ENCODE data around the gene STRIT1.
"Not testable (repeated sequence)": the region's sequence is repeated elsewhere in the genome, so short reads cannot be mapped to it uniquely, and the experiment has no call there.

STRIT1 gene

GRCh38 chr3:155302481-155302880, 9.0 kb upstream of the STRIT1 start:
- no peak overlapping the region for H3K27ac Mint-ChIP-seq
- no peaks in the 10 kb centered on the region for H3K4me1 Mint-ChIP-seq (ENCODE audit: low read depth)
- no peaks in the 10 kb centered on the region for H3K27me3 Mint-ChIP-seq
- H3K36me3 Mint-ChIP-seq (ENCODE audit: low read depth): no peaks in the 10 kb centered on the region
- DNase-seq: no peak
- peaks cover 9% of the 10 kb centered on the region for H3K9me3 Mint-ChIP-seq
- H3K4me3 Mint-ChIP-seq: no peak overlapping the region

DNA sequence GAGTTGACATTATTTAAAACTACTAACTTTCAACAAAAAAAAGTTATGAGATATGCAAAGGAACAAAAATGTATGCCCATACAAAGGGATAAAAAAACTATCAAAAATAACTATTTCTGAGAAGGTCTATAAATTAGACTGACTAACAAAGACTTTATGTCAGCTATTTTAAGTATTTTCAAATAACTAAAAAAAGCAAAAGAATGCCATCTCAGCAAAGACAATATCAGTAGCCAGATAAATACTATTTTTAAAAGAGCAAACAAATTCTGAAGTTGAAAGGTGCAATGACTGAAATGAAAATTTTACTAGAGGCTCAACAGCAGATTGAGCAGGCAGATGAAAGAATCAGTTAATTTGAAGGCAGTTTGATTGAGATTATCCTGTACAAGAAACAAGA, 3.6 kb upstream of the STRIT1 start:
- DNase-seq: no peak
- Mint-ChIP-seq H3K4me1 (ENCODE audit: low read depth) (no peaks in the 10 kb centered on the region), H3K27ac (no peak overlapping the region), H3K4me3 (no peak overlapping the region), H3K27me3 (no peaks in the 10 kb centered on the region), H3K36me3 (ENCODE audit: low read depth) (no peaks in the 10 kb centered on the region), H3K9me3 (peaks cover 23% of the 10 kb centered on the region)

- Mint-ChIP-seq H3K4me3 (no peak overlapping the region), H3K36me3 (ENCODE audit: low read depth) (no peaks in the 10 kb centered on the region), H3K4me1 (ENCODE audit: low read depth) (no peaks in the 10 kb centered on the region), H3K27ac (no peak overlapping the region), H3K9me3 (peaks cover 23% of the 10 kb centered on the region), H3K27me3 (no peaks in the 10 kb centered on the region)
- no peak for DNase-seq
Observed at GRCh38 chr3:155296413-155296812, 2.9 kb upstream of the STRIT1 start.

- H3K27me3 Mint-ChIP-seq: no peaks in the 10 kb centered on the region
- H3K4me1 Mint-ChIP-seq (ENCODE audit: low read depth): no peaks in the 10 kb centered on the region
- no peak for DNase-seq
- no peak overlapping the region for H3K4me3 Mint-ChIP-seq
- H3K27ac Mint-ChIP-seq: no peak overlapping the region
- H3K36me3 Mint-ChIP-seq (ENCODE audit: low read depth): no peaks in the 10 kb centered on the region
- H3K9me3 Mint-ChIP-seq: peaks cover 16% of the 10 kb centered on the region
Observed at GRCh38 chr3:155292693-155293092, 790 bp downstream of the STRIT1 start.

DNA sequence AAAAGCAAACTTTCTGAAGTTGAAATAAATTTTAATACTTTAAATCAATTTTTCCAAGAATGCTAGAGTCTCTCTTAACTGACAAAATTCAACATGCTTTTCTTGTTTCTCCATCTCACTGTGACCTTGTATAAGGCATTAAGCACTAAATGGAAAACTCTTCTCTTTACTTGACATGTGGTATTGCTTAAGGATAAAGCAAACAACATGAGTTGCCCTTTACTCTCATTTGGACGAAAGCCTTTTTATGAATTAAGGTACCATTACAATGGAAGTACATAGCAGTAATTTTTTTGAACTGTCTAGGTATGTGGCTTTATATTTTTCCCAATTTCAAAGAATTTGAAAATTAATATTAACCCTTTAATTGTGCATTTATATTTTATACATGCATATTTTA, 1.4 kb downstream of the STRIT1 start:
- no peaks in the 10 kb centered on the region for H3K4me1 Mint-ChIP-seq (ENCODE audit: low read depth)
- H3K27me3 Mint-ChIP-seq: no peaks in the 10 kb centered on the region
- H3K27ac Mint-ChIP-seq: no peak overlapping the region
- H3K36me3 Mint-ChIP-seq (ENCODE audit: low read depth): no peaks in the 10 kb centered on the region
- H3K9me3 Mint-ChIP-seq: peaks cover 11% of the 10 kb centered on the region
- H3K4me3 Mint-ChIP-seq: no peak overlapping the region
- no peak for DNase-seq

GRCh38 chr3:155286736-155287135, 6.7 kb downstream of the STRIT1 start:
- Mint-ChIP-seq H3K27me3 (no peaks in the 10 kb centered on the region), H3K4me1 (ENCODE audit: low read depth) (no peaks in the 10 kb centered on the region), H3K4me3 (no peak overlapping the region), H3K9me3 (no peaks in the 10 kb centered on the region), H3K27ac (no peak overlapping the region), H3K36me3 (ENCODE audit: low read depth) (no peaks in the 10 kb centered on the region)
- no peak for DNase-seq

- no peaks in the 10 kb centered on the region for H3K27me3 Mint-ChIP-seq
- no peaks in the 10 kb centered on the region for H3K9me3 Mint-ChIP-seq
- no peaks in the 10 kb centered on the region for H3K36me3 Mint-ChIP-seq (ENCODE audit: low read depth)
- no peaks in the 10 kb centered on the region for H3K4me1 Mint-ChIP-seq (ENCODE audit: low read depth)
- H3K4me3 Mint-ChIP-seq: no peak overlapping the region
- no peak overlapping the region for H3K27ac Mint-ChIP-seq
- no peak for DNase-seq
Observed at GRCh38 chr3:155285936-155286335, 7.5 kb downstream of the STRIT1 start.

- H3K36me3 Mint-ChIP-seq (ENCODE audit: low read depth): no peaks in the 10 kb centered on the region
Observed at GRCh38 chr3:155283092-155284056, 10.1 kb downstream of the STRIT1 start.

DNA sequence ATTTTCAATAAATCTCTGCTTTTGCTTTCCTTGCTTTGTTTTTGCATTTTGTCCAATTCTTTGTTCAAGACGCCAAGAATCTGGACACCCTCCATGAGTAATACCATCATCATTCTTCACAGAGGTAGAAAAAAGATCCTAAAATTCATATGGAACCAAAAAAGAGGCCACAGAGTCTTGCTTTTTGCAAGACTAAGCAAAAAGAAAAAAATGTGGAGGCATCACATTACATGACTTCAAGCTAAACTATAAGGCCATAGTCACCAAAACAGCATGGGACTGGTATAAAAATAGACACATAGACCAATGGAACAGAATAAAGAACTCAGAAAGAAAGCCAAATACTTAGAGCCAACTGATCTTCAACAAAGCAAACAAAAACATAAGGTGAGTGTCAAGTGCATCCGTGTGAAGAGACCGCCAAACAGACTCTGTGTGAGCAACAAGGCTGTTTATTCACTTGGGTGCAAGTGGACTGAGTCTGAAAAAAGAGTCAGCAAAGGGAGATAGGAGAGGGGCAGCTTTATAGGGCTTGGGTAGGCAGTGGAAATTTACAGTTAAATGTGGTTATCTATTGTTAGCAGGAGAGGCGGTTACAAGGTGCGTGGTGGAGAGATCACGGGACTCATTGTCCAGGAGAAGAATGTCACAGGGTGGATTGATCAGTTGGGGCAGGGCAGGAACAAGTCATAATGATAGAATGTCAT, 10.9 kb downstream of the STRIT1 start:
- DNase-seq: no peak
- no peaks in the 10 kb centered on the region for H3K9me3 Mint-ChIP-seq
- no peak overlapping the region for H3K27ac Mint-ChIP-seq
- no peak overlapping the region for H3K4me3 Mint-ChIP-seq
- no peaks in the 10 kb centered on the region for H3K36me3 Mint-ChIP-seq (ENCODE audit: low read depth)
- no peaks in the 10 kb centered on the region for H3K27me3 Mint-ChIP-seq
- no peaks in the 10 kb centered on the region for H3K4me1 Mint-ChIP-seq (ENCODE audit: low read depth)

More at GRCh38 chr3:155283092-155284056, 10.1 kb downstream of the STRIT1 start:
- no peaks in the 10 kb centered on the region for H3K27me3 Mint-ChIP-seq
- no peak overlapping the region for H3K4me3 Mint-ChIP-seq
- H3K4me1 Mint-ChIP-seq (ENCODE audit: low read depth): no peaks in the 10 kb centered on the region
- DNase-seq: no peak
- no peaks in the 10 kb centered on the region for H3K9me3 Mint-ChIP-seq
- no peak overlapping the region for H3K27ac Mint-ChIP-seq

DNA sequence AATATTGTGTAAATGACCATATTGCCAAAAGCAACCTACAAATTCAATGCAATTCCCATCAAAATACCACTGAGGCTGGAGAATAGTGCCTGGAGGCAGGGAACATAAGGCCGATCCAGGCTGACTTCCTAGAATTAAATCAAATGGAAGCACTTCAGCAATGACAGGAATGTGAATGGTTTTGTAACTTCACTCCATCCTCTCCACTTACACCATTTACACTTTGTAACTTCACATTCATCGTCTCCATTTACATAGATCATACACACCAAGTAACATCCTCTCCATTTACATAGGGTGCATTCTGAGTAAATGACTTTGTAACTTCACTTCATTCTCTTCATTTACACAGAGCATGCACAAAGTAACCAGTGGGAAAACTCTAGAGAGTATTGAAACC, 11.6 kb downstream of the STRIT1 start:
- Mint-ChIP-seq H3K4me1 (ENCODE audit: low read depth) (no peaks in the 10 kb centered on the region), H3K36me3 (ENCODE audit: low read depth) (no peaks in the 10 kb centered on the region), H3K9me3 (no peaks in the 10 kb centered on the region), H3K4me3 (no peak overlapping the region), H3K27me3 (no peaks in the 10 kb centered on the region), H3K27ac (no peak overlapping the region)
- no peak for DNase-seq

- not testable (repeated sequence) for H3K9me3 Mint-ChIP-seq; H3K4me1 Mint-ChIP-seq (ENCODE audit: low read depth); H3K27me3 Mint-ChIP-seq; H3K36me3 Mint-ChIP-seq (ENCODE audit: low read depth); DNase-seq; H3K4me3 Mint-ChIP-seq; H3K27ac Mint-ChIP-seq
Observed at GRCh38 chr3:155276089-155276488, 17.4 kb downstream of the STRIT1 start.

GRCh38 chr3:155275159-155275754, 18.2 kb downstream of the STRIT1 start:
- H3K9me3 Mint-ChIP-seq; H3K27ac Mint-ChIP-seq; H3K4me1 Mint-ChIP-seq (ENCODE audit: low read depth); H3K27me3 Mint-ChIP-seq; H3K4me3 Mint-ChIP-seq; H3K36me3 Mint-ChIP-seq (ENCODE audit: low read depth); DNase-seq: not testable (repeated sequence)

- H3K4me3 Mint-ChIP-seq; H3K27me3 Mint-ChIP-seq; H3K36me3 Mint-ChIP-seq (ENCODE audit: low read depth); H3K27ac Mint-ChIP-seq; H3K9me3 Mint-ChIP-seq; H3K4me1 Mint-ChIP-seq (ENCODE audit: low read depth); DNase-seq: not testable (repeated sequence)
Observed at GRCh38 chr3:155274435-155274834, 19.0 kb downstream of the STRIT1 start.

GRCh38 chr3:155271343-155271613, 22.2 kb downstream of the STRIT1 start:
- no peaks in the 10 kb centered on the region for H3K36me3 Mint-ChIP-seq (ENCODE audit: low read depth)
- H3K27me3 Mint-ChIP-seq: no peaks in the 10 kb centered on the region
- H3K9me3 Mint-ChIP-seq: no peaks in the 10 kb centered on the region
- H3K27ac Mint-ChIP-seq: no peak overlapping the region
- no peak overlapping the region for H3K4me3 Mint-ChIP-seq
- no peak for DNase-seq
- H3K4me1 Mint-ChIP-seq (ENCODE audit: low read depth): no peaks in the 10 kb centered on the region

Data from activated T-cell treated with anti-CD3 and anti-CD28 coated beads, Interleukin-2, amount 50 U/mL, for 24 hours (primary cell).